CD4-positive, alpha-beta T cell (primary cell): ENCODE results near the gene SH3BP5L. TPM values are rescaled to one million over a fixed set of nuclear protein-coding genes. Genes with fewer than 3 reads are reported as not detected.

Experiments used
- ATAC-seq: fragments of 200-7000 bp; cut with Tn5 transposase; one replicate; pipeline ENCODE4 v1.10.0; 2022; ENCODE audit warnings: mild to moderate bottlenecking; ENCODE audit not compliant: poor library complexity
- CTCF ChIA-PET: fragments of 350-600 bp; sonication (Branson Sonifier 250); formaldehyde crosslinking; loops from one replicate; lab custom pipeline; 2021; ENCODE audit warnings: antibody characterized with exemption, inconsistent platforms; lab: Charles Lee
- POLR2A ChIA-PET: fragments of 350-600 bp; sonication (Branson Sonifier 250); formaldehyde crosslinking; loops from one replicate; lab custom pipeline; 2021; ENCODE audit warnings: antibody characterized with exemption, inconsistent platforms; lab: Charles Lee
- DNase-seq, 14 experiments: peaks; one replicate each; pipeline ENCODE4 v3.0.0-alpha.2; 2013 to 2020; ENCODE audit warnings: mixed read lengths in 2 of 14
- H3K27ac ChIP-seq, 2 donors: one replicate each; pipeline versions ENCODE4 v1.5.1 to v1.7.0; 2013; ENCODE audit warnings: low read length in 2 of 2, low read depth in 1 of 2, mild to moderate bottlenecking in 1 of 2
- H3K27me3 ChIP-seq, 2 experiments: 1 replicate in 1 of 2; 2 replicates in 1 of 2; pipeline versions ENCODE4 v1.6.1 to v1.7.0; 2013; ENCODE audit warnings: low read length in 2 of 2, control low read depth in 1 of 2, mild to moderate bottlenecking in 1 of 2, moderate library complexity in 1 of 2; ENCODE audit not compliant: insufficient read depth in 2 of 2, control insufficient read depth in 1 of 2
- H3K36me3 ChIP-seq: one replicate; pipeline ENCODE4 v1.6.1; 2013; ENCODE audit warnings: low read length, control low read depth; ENCODE audit not compliant: insufficient read depth
- H3K4me1 ChIP-seq: one replicate; pipeline ENCODE4 v1.6.1; 2013; ENCODE audit warnings: low read length, control low read depth; ENCODE audit not compliant: insufficient read depth
- H3K4me3 ChIP-seq: one replicate; pipeline ENCODE4 v1.5.1; 2013; ENCODE audit warnings: mild to moderate bottlenecking, low read length, moderate library complexity
- H3K9me3 ChIP-seq, 2 experiments: 1 replicate in 1 of 2; 2 replicates in 1 of 2; pipeline versions ENCODE4 v1.6.1 to v1.7.0; 2013; ENCODE audit warnings: low read length in 2 of 2, mild to moderate bottlenecking in 2 of 2, control low read depth in 1 of 2, moderate library complexity in 1 of 2; ENCODE audit not compliant: control insufficient read depth in 1 of 2, insufficient read depth in 1 of 2
- H3K27ac Mint-ChIP-seq: one replicate; pipeline ENCODE4 v1.8.0; 2020; ENCODE audit warnings: mixed read lengths
- H3K27me3 Mint-ChIP-seq: one replicate; pipeline ENCODE4 v1.8.0; 2021; ENCODE audit warnings: mixed read lengths
- H3K36me3 Mint-ChIP-seq: one replicate; pipeline ENCODE4 v1.8.0; 2021; ENCODE audit warnings: low read depth, mixed read lengths
- H3K4me1 Mint-ChIP-seq: one replicate; pipeline ENCODE4 v1.8.0; 2021; ENCODE audit warnings: low read depth, mixed read lengths
- H3K4me3 Mint-ChIP-seq: one replicate; pipeline ENCODE4 v1.8.0; 2020; ENCODE audit warnings: mild to moderate bottlenecking, mixed read lengths
- H3K9me3 Mint-ChIP-seq: one replicate; pipeline ENCODE4 v1.8.0; 2020; ENCODE audit warnings: mixed read lengths
- intact Hi-C, 2 experiments: fragments of 100-400 bp; cut with DNase I in 1 of 2; cut with micrococcal nuclease in 1 of 2; formaldehyde crosslinking; loops; one replicate each; pipeline versions ENCODE4 v1.15.1 to v1.9.0; 2023 to 2025; cut with DNase I, micrococcal nuclease
- total RNA-seq, 174 experiments: library from RNA in 2 of 174; stranded (reverse) in 2 of 174; gene quantifications; one replicate each; pipeline ENCODE4 v1.2.3 and lab custom pipeline; 2021 to 2026
- TF ChIP-seq, protein P1 (sequence below): fragments of 200-600 bp; IDR thresholded peaks from one replicate; pipeline ENCODE4 v1.8.0; 2022; ENCODE audit warnings: antibody characterized with exemption, mild to moderate bottlenecking

Gene SH3BP5L
- total RNA-seq, 2 experiments from 2014 or later = 21.7 to 25.2 TPM

- Mint-ChIP-seq H3K27ac (no peak overlapping the region), H3K9me3 (peaks cover 19% of the 10 kb centered on the region), H3K27me3 (peaks cover 12% of the 10 kb centered on the region), H3K4me3 (no peak overlapping the region), H3K36me3 (no peaks in the 10 kb centered on the region), H3K4me1 (no peaks in the 10 kb centered on the region)
- ATAC-seq = no peak
- CTCF ChIA-PET = no interaction called here
- intact Hi-C loops = no loop called here
- H3K27ac ChIP-seq = no peak overlapping the region
- TF ChIP-seq, protein P1, sequence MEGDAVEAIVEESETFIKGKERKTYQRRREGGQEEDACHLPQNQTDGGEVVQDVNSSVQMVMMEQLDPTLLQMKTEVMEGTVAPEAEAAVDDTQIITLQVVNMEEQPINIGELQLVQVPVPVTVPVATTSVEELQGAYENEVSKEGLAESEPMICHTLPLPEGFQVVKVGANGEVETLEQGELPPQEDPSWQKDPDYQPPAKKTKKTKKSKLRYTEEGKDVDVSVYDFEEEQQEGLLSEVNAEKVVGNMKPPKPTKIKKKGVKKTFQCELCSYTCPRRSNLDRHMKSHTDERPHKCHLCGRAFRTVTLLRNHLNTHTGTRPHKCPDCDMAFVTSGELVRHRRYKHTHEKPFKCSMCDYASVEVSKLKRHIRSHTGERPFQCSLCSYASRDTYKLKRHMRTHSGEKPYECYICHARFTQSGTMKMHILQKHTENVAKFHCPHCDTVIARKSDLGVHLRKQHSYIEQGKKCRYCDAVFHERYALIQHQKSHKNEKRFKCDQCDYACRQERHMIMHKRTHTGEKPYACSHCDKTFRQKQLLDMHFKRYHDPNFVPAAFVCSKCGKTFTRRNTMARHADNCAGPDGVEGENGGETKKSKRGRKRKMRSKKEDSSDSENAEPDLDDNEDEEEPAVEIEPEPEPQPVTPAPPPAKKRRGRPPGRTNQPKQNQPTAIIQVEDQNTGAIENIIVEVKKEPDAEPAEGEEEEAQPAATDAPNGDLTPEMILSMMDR = no peak
- no peaks in the 10 kb centered on the region for H3K4me1 ChIP-seq
- POLR2A ChIA-PET = no interaction called here
- H3K4me3 ChIP-seq = no peak overlapping the region
- peaks cover 7 to 16% of the 10 kb centered on the region in 2 experiments for H3K9me3 ChIP-seq
- no peak for DNase-seq
- no peaks in the 10 kb centered on the region for H3K36me3 ChIP-seq
- H3K27me3 ChIP-seq = peaks cover 0 to 2% of the 10 kb centered on the region in 2 experiments
These were observed 32.1 kb downstream of the SH3BP5L start for GRCh38 chr1:248793592-248793991.

DNA sequence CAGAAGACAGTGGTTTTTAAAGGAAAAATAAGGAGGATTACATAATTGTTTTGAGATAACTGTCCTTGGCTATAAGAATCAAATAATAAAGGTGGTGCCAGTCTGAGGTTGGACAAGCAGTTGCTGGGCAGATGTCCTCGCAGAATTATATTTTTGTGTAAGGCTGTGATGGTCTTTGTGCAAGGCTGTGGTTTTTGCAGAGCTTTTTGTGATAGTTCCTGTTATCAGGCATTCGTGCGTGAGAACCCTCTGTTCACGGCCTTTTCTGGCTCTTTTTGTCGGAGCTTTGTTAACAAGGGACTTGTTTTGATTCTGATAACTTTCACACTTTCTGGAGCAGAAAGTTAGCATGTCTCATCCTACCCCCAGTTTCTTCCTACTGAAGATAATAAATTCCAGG lies 33.4 kb downstream of the SH3BP5L start:
- Mint-ChIP-seq H3K4me3 (no peak overlapping the region), H3K9me3 (peaks cover 19% of the 10 kb centered on the region), H3K27me3 (peaks cover 10% of the 10 kb centered on the region), H3K27ac (no peak overlapping the region), H3K36me3 (no peaks in the 10 kb centered on the region), H3K4me1 (no peaks in the 10 kb centered on the region)
- H3K9me3 ChIP-seq = peaks cover 7 to 16% of the 10 kb centered on the region in 2 experiments
- ChIA-PET CTCF (no interaction called here), POLR2A (no interaction called here)
- TF ChIP-seq, protein P1 = no peak
- peaks cover 0 to 2% of the 10 kb centered on the region in 2 experiments for H3K27me3 ChIP-seq
- ATAC-seq (no peak), DNase-seq (peak in 1 of 14 experiments; percentile 16)
- no peak overlapping the region for H3K27ac ChIP-seq
- no peaks in the 10 kb centered on the region for H3K4me1 ChIP-seq
- no peaks in the 10 kb centered on the region for H3K36me3 ChIP-seq
- intact Hi-C loops = no loop called here
- no peak overlapping the region for H3K4me3 ChIP-seq

- Mint-ChIP-seq H3K9me3 (peaks cover 14% of the 10 kb centered on the region), H3K27ac (no peak overlapping the region), H3K27me3 (peaks cover 2% of the 10 kb centered on the region), H3K36me3 (no peaks in the 10 kb centered on the region), H3K4me3 (no peak overlapping the region), H3K4me1 (no peaks in the 10 kb centered on the region)
- no peaks in the 10 kb centered on the region for H3K27me3 ChIP-seq
- DNase-seq = no peak
- ChIA-PET POLR2A (no interaction called here), CTCF (no interaction called here)
- peaks cover 0 to 16% of the 10 kb centered on the region in 2 experiments for H3K9me3 ChIP-seq
- intact Hi-C loops = no loop called here
- TF ChIP-seq, protein P1 = no peak
- H3K4me1 ChIP-seq = no peaks in the 10 kb centered on the region
- no peaks in the 10 kb centered on the region for H3K36me3 ChIP-seq
- no peak overlapping the region for H3K4me3 ChIP-seq
- ATAC-seq = no peak
- no peak overlapping the region for H3K27ac ChIP-seq
These were observed 34.7 kb downstream of the SH3BP5L start for GRCh38 chr1:248791010-248791409.
